ENCODE results near the gene TES.

- TF ChIP-seq CTCF (optimal IDR thresholded peaks at IDR 0.05 in 1 of 3, IDR thresholded peaks at IDR 0.05 in 1 of 3, conservative IDR thresholded peaks at IDR 0.05 in 1 of 3; ENCODE audit: extremely low read depth in 1 of 3, insufficient read depth in 2 of 3, low read length in 3 of 3) (no peak), EZH2 (IDR thresholded peaks at IDR 0.05; ENCODE audit: low read length) (no peak)
Observed at GRCh38 chr7:116307253-116307652, 96.9 kb downstream of the TES start.
